ENCODE results near the gene BUD13. TPM values are rescaled to one million over a fixed set of nuclear protein-coding genes. Genes with fewer than 3 reads are reported as not detected.

BUD13 gene
- total and polyA plus RNA-seq, 4 donors: 10.0 to 14.9 (median 13.3) TPM

DNA sequence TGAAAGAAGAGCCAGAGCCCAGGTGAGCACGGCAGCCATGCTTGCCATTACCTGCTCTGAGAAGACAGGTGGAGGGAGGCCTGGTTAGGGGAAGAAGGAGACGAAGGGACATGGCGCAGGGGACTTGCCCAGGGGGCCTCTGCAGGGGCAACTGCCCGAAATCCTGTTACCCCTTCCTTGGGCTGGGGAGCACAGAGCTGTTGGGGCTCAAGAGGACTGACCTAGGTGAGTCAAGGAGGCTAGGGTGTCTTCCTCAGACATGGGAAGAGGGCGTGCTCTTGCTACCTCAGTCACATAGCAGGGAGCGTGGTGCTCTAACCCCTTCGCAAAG lies 19.0 kb upstream of the BUD13 start, which contains the start of gene APOA5:
TSS of gene APOA5 (minus strand) at position 67 of the 331 bp plus-strand sequence. CDS start at position 48, 19 bp downstream.
- Histone ChIP-seq H3K9ac (ENCODE audit: insufficient read depth in 1 of 2, low read length in 2 of 2) (no peak within 1 kb of the TSS), H3K36me3 (ENCODE audit: control insufficient read depth in 4 of 4, insufficient read depth in 4 of 4, low read length in 4 of 4) (no peaks in the 10 kb centered on the region), H3K9me3 (ENCODE audit: control insufficient read depth in 4 of 4, insufficient read depth in 3 of 4, low read length in 3 of 4) (no peaks in the 10 kb centered on the region), H3K4me1 (ENCODE audit: control insufficient read depth in 5 of 5, insufficient read depth in 5 of 5, low read length in 5 of 5) (peaks cover 3 to 28% (median 7%) of the 10 kb centered on the region in 5 donors), H3K27ac (ENCODE audit: low read depth in 1 of 2, low read length in 1 of 2) (no peak within 1 kb of the TSS), H3K27me3 (ENCODE audit: control insufficient read depth in 3 of 3, insufficient read depth in 3 of 3, low read length in 2 of 3) (peaks cover 0 to 2% (median 0%) of the 10 kb centered on the region in 3 donors), H3K4me3 (no peak within 1 kb of the TSS)
- TF ChIP-seq, protein P1, sequence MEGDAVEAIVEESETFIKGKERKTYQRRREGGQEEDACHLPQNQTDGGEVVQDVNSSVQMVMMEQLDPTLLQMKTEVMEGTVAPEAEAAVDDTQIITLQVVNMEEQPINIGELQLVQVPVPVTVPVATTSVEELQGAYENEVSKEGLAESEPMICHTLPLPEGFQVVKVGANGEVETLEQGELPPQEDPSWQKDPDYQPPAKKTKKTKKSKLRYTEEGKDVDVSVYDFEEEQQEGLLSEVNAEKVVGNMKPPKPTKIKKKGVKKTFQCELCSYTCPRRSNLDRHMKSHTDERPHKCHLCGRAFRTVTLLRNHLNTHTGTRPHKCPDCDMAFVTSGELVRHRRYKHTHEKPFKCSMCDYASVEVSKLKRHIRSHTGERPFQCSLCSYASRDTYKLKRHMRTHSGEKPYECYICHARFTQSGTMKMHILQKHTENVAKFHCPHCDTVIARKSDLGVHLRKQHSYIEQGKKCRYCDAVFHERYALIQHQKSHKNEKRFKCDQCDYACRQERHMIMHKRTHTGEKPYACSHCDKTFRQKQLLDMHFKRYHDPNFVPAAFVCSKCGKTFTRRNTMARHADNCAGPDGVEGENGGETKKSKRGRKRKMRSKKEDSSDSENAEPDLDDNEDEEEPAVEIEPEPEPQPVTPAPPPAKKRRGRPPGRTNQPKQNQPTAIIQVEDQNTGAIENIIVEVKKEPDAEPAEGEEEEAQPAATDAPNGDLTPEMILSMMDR (IDR thresholded peaks at IDR 0.05; ENCODE audit: control extremely low read depth, extremely low read depth): no peak
- WGBS, 2 donors: 91 to 93% methylated on average over 7 of the region's 7 CpGs
- ATAC-seq (ENCODE audit: insufficient read depth, low FRiP score): no peak
- no peak for DNase-seq

DNA sequence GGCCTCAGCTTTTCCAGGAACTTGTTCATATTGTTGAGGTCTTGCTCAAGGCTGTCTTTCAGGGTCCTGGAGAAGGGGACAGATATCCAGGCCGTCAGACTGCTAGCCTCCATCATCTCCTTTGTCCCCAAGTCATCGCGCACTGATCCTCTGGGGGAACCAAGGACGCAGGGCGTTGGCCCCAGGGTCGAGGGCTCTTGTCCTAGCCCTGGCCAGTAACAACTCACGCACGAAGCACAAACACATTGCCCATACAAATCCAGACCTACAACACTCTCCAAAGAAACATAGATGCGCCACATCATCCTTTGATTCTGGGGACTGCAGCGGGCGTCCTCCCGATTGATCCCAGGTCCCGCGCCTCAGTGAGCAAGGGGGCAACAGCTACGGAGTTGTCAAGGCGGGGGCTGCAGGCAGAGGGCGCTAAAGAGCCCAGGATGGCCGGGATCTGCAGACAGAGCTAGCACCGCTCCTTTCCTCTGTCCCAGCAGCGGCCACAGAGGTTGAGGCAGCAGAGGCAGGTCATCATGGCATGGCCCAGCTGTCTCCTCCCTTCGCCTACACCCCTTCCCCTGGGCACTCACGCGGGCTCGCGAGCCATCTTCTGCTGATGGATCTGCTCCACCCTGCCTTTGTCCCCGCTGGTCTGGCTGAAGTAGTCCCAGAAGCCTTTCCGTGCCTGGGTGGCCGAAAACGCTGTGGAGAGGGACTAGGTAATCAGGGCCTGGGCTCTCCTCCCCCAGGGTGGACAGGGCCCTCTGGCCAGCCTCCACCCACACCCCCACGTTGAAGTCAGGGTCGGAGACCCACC lies 18.4 kb upstream of the BUD13 start:
- H3K27ac ChIP-seq (ENCODE audit: low read depth in 1 of 2, low read length in 1 of 2): no peak overlapping the region
- peaks cover 0 to 2% (median 0%) of the 10 kb centered on the region in 3 donors for H3K27me3 ChIP-seq (ENCODE audit: control insufficient read depth in 3 of 3, insufficient read depth in 3 of 3, low read length in 2 of 3)
- WGBS, 2 donors: 23 to 27% methylated on average over 31 of the region's 31 CpGs
- H3K9ac ChIP-seq (ENCODE audit: insufficient read depth in 1 of 2, low read length in 2 of 2): no peak overlapping the region
- peak; percentile 77 to 88 (median 84) for DNase-seq
- peaks cover 1 to 5% (median 3%) of the 10 kb centered on the region in 4 donors for H3K36me3 ChIP-seq (ENCODE audit: control insufficient read depth in 4 of 4, insufficient read depth in 4 of 4, low read length in 4 of 4)
- H3K4me1 ChIP-seq (ENCODE audit: control insufficient read depth in 5 of 5, insufficient read depth in 5 of 5, low read length in 5 of 5): peaks cover 5 to 30% (median 9%) of the 10 kb centered on the region in 5 donors
- TF ChIP-seq, protein P1 (IDR thresholded peaks at IDR 0.05; ENCODE audit: control extremely low read depth, extremely low read depth): peak; percentile 90
- no peak overlapping the region for H3K4me3 ChIP-seq
- H3K9me3 ChIP-seq (ENCODE audit: control insufficient read depth in 4 of 4, insufficient read depth in 3 of 4, low read length in 3 of 4): no peaks in the 10 kb centered on the region
- ATAC-seq (ENCODE audit: insufficient read depth, low FRiP score): peak; percentile 42

DNA sequence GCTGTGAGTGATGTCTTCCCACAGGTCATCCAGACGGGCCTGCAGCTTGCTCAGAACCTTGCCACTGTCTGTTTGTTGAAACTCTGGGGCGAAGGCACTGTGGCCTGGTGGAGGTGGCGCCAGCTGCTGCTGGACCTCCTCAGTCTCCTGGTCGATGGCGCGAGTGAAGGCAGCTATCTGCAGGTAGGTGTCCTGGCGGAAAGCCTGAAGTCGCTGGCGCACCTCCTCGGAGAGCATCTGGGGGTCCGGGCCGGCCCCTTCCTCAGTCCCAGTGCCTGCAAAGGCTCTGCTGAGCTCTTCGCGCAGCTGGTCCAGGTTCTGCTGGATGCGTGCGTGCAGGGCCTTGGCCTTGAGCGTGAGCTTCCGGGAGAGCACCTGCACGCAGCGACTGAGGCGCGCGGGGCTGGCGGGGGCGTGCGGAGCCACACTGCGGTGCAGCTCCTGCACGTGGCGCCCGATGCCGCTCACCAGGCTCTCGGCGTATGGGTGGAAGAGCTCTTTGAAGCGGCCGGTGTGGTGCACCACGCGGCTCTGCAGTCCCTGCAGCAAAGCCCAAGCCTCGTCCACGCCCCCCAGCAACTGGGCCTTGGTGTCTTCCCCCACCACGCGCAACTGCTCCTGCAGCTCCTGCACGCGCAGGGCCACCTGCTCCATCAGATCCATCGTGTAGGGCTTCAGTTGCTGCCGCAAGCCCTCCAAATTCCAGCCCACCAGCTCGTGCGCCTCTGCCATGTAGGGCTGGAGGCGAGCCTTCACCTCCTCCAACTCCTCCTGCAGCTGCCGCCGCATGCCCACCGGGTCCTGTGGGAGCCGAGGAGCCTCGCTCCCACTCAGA lies 17.6 kb upstream of the BUD13 start:
- TF ChIP-seq, protein P1 (IDR thresholded peaks at IDR 0.05; ENCODE audit: control extremely low read depth, extremely low read depth): no peak
- no peak overlapping the region for H3K27ac ChIP-seq (ENCODE audit: low read depth in 1 of 2, low read length in 1 of 2)
- H3K9me3 ChIP-seq (ENCODE audit: control insufficient read depth in 4 of 4, insufficient read depth in 3 of 4, low read length in 3 of 4): no peaks in the 10 kb centered on the region
- H3K36me3 ChIP-seq (ENCODE audit: control insufficient read depth in 4 of 4, insufficient read depth in 4 of 4, low read length in 4 of 4): peaks cover 7 to 13% (median 8%) of the 10 kb centered on the region in 4 donors
- 89 to 91% methylated on average over 53 of the region's 53 CpGs for WGBS, 2 donors
- H3K27me3 ChIP-seq (ENCODE audit: control insufficient read depth in 3 of 3, insufficient read depth in 3 of 3, low read length in 2 of 3): no peaks in the 10 kb centered on the region
- no peak overlapping the region for H3K9ac ChIP-seq (ENCODE audit: insufficient read depth in 1 of 2, low read length in 2 of 2)
- DNase-seq (no peak), ATAC-seq (ENCODE audit: insufficient read depth, low FRiP score) (no peak)
- H3K4me1 ChIP-seq (ENCODE audit: control insufficient read depth in 5 of 5, insufficient read depth in 5 of 5, low read length in 5 of 5): peaks cover 5 to 30% (median 9%) of the 10 kb centered on the region in 5 donors
- no peak overlapping the region for H3K4me3 ChIP-seq
